ENCODE measurements around the gene DAZAP1.

GRCh38 chr19:1392939-1393530 is 14.4 kb upstream of the DAZAP1 start:
- TF ChIP-seq CTCF (IDR thresholded peaks at IDR 0.05) (no peak), POLR2A (IDR thresholded peaks at IDR 0.05) (no peak)
